GM23338 (cell line): ENCODE results near the gene RET. TPM values are rescaled to one million over a fixed set of nuclear protein-coding genes. Genes with fewer than 3 reads are reported as not detected.

Source experiments
- ATAC-seq: fragments of 200-7000 bp; cut with Tn5 transposase; 3 replicates; pipeline ENCODE4 v1.9.1; 2020
- DNase-seq: peaks from one replicate; pipeline ENCODE4 v3.0.0-alpha.2; 2015; ENCODE audit warnings: low spot score
- H2AFZ ChIP-seq: fragments of 200-600 bp; sonication (generic); 2 replicates; pipeline ENCODE4 v1.8.0; 2016; ENCODE audit warnings: antibody characterized with exemption, mild to moderate bottlenecking, moderate library complexity
- H3F3A ChIP-seq: fragments of 200-600 bp; sonication (generic); replicated peaks from 2 replicates; pipeline ENCODE4 v1.8.0; 2017; ENCODE audit warnings: antibody characterized with exemption, mixed run types, low read depth
- H3K27ac ChIP-seq: fragments of 200-600 bp; sonication (generic); 2 replicates; pipeline ENCODE4 v1.6.1; 2016; ENCODE audit warnings: low read depth
- H3K27me3 ChIP-seq: fragments of 200-600 bp; sonication (generic); 2 replicates; pipeline ENCODE4 v1.8.0; 2016; ENCODE audit warnings: mild to moderate bottlenecking, mixed run types, moderate library complexity; ENCODE audit not compliant: insufficient read depth
- H3K36me3 ChIP-seq: fragments of 200-600 bp; sonication (generic); 2 replicates; pipeline ENCODE4 v1.8.0; 2016; ENCODE audit warnings: mild to moderate bottlenecking; ENCODE audit not compliant: insufficient read depth
- H3K4me1 ChIP-seq: fragments of 200-600 bp; sonication (generic); 2 replicates; pipeline ENCODE4 v1.8.0; 2016; ENCODE audit warnings: mild to moderate bottlenecking, moderate library complexity; ENCODE audit not compliant: insufficient read depth
- H3K4me2 ChIP-seq: fragments of 200-600 bp; sonication (generic); 2 replicates; pipeline ENCODE4 v1.7.1; 2017; ENCODE audit warnings: mixed run types
- H3K4me3 ChIP-seq: fragments of 200-600 bp; sonication (generic); 2 replicates; pipeline ENCODE4 v1.6.1; 2016; ENCODE audit warnings: mixed run types
- H3K79me2 ChIP-seq: fragments of 200-600 bp; sonication (generic); replicated peaks from 2 replicates; pipeline ENCODE4 v1.8.0; 2017; ENCODE audit warnings: mild to moderate bottlenecking; ENCODE audit not compliant: insufficient read depth
- H3K9me2 ChIP-seq: fragments of 200-600 bp; sonication (generic); 2 replicates; pipeline ENCODE4 v1.8.0; 2017; ENCODE audit not compliant: insufficient read depth
- H4K20me1 ChIP-seq: fragments of 200-600 bp; sonication (generic); replicated peaks from 2 replicates; pipeline ENCODE4 v1.8.0; 2017; ENCODE audit warnings: mild to moderate bottlenecking; ENCODE audit not compliant: insufficient read depth
- H3K27ac Mint-ChIP-seq: 2 replicates; pipeline ENCODE4 v1.8.0; 2020; ENCODE audit warnings: inconsistent platforms, mild to moderate bottlenecking, moderate library complexity, mixed read lengths
- H3K27me3 Mint-ChIP-seq: 3 replicates; pipeline ENCODE4 v1.8.0; 2022; ENCODE audit warnings: low read depth, mild to moderate bottlenecking, moderate library complexity, mixed read lengths, inconsistent platforms; ENCODE audit not compliant: insufficient read depth, poor library complexity
- H3K36me3 Mint-ChIP-seq: 3 replicates; pipeline ENCODE4 v1.8.0; 2021; ENCODE audit warnings: low read depth, mild to moderate bottlenecking, inconsistent platforms, moderate library complexity, mixed read lengths
- H3K4me1 Mint-ChIP-seq: 3 replicates; pipeline ENCODE4 v1.8.0; 2020; ENCODE audit warnings: mild to moderate bottlenecking, inconsistent platforms, mixed read lengths
- H3K4me3 Mint-ChIP-seq: 3 replicates; pipeline ENCODE4 v1.8.0; 2021; ENCODE audit warnings: moderate library complexity, mild to moderate bottlenecking, inconsistent platforms, mixed read lengths
- H3K9me3 Mint-ChIP-seq: 3 replicates; pipeline ENCODE4 v1.8.0; 2020; ENCODE audit warnings: moderate library complexity, mild to moderate bottlenecking, inconsistent platforms, mixed read lengths
- JUNB ChIP-seq: IDR thresholded peaks from one replicate; pipeline ENCODE4 v1.6.1; 2016; ENCODE audit warnings: antibody characterized with exemption; ENCODE audit not compliant: unreplicated experiment
- ZNF114 ChIP-seq: fragments of 250-450 bp; sonication (Bioruptor Pico); IDR thresholded peaks from 2 replicates; pipeline ENCODE4 v1.5.0; 2020; ENCODE audit warnings: mild to moderate bottlenecking, moderate library complexity
- ZNF331 ChIP-seq: fragments of 250-450 bp; sonication (Bioruptor Pico); IDR thresholded peaks from 2 replicates; pipeline ENCODE4 v1.5.0; 2020; ENCODE audit warnings: low read depth, mild to moderate bottlenecking, moderate library complexity
- polyA plus RNA-seq: library from polyadenylated mRNA; unstranded; fragments of >200 nt; fragmentation: Nextera tagmentation; extraction: Ambion mirVana; gene quantifications from 2 replicates; pipeline ENCODE4 v1.2.1, GENCODE V29; 2016
- total RNA-seq: library from RNA; depleted of rRNA; stranded (reverse); fragments of >200 nt; shearing (Covaris generic); gene quantifications from 2 replicates; pipeline ENCODE4 v1.2.3, GENCODE V29; 2014
- TF ChIP-seq, protein P1 (sequence below), 2 experiments: fragments of 200-600 bp in 1 of 2; sonication (generic) in 1 of 2; conservative IDR thresholded peaks; 2 replicates each; pipeline versions ENCODE4 v1.5.1 to v1.6.1; 2016 to 2017; ENCODE audit warnings: antibody characterized with exemption in 2 of 2, low read depth in 2 of 2, mild to moderate bottlenecking in 2 of 2, moderate library complexity in 1 of 2
- TF ChIP-seq, protein P2 (sequence below): IDR thresholded peaks from one replicate; pipeline ENCODE4 v1.6.1; 2018; ENCODE audit warnings: antibody characterized with exemption; ENCODE audit not compliant: unreplicated experiment

Gene RET
- total and polyA plus RNA-seq, 2 experiments from 2014 or later, result 5.5 to 9.8 TPM

DNA sequence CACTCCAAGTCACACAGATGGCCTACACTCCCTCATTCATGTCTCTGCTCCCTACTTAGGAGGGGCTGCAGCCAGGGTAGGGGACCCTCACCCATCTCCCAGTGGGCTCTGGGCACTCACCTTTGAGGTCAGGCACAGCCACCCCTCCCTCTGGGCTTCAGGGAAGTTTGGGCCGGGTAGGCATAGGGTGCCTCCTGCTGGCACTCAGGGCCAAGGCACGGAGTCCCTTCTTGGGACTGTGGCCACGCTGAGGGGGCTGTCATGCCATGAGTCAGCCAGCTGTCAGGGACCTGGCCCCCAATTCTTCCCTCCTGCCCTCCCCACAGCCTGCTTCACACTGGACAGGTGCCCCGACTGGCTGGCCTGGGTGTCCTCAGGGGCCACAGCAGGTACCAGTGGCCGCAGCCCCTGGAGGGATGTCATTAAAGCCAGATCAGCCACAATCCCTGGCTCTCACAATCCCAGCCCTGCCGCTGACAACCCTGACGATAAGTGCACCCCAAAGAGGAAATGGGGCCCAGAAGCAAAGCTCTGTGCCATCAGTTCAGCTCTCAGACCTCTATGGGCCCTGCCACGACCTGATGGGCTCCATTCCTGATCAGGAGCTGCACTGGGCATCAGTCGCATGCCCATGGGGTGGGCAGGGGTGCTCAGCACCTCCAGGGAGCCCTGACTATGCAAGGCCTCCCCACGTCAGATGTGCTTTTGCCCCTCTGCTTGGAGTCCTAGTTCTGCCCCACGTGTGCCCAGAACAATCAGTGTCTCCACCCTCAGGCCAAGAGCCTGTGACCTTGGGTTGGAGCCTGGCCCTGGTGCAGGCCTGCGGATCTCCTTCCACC is 34.1 kb upstream of the RET start:
- Mint-ChIP-seq H3K36me3 (no peaks in the 10 kb centered on the region), H3K9me3 (no peaks in the 10 kb centered on the region; the same call in 2 of the 3 replicates), H3K27me3 (peaks cover 7% of the 10 kb centered on the region), H3K4me3 (no peak overlapping the region), H3K27ac (no peak overlapping the region), H3K4me1 (peaks cover 16% of the 10 kb centered on the region)
- Histone ChIP-seq H3K36me3 (no peaks in the 10 kb centered on the region), H3K27ac (no peak overlapping the region), H3F3A (no peaks in the 10 kb centered on the region), H3K9me2 (no peaks in the 10 kb centered on the region), H3K27me3 (no peaks in the 10 kb centered on the region), H3K4me3 (no peak overlapping the region), H2AFZ (no peak overlapping the region), H3K4me1 (peaks cover 3% of the 10 kb centered on the region), H3K79me2 (no peaks in the 10 kb centered on the region), H4K20me1 (no peaks in the 10 kb centered on the region), H3K4me2 (no peak overlapping the region)
- DNase-seq (peak; percentile 54), ATAC-seq (peak; percentile 51)
- no peak for TF ChIP-seq ZNF331 (CRISPR knock-in tag)
- TF ChIP-seq, protein P1, sequence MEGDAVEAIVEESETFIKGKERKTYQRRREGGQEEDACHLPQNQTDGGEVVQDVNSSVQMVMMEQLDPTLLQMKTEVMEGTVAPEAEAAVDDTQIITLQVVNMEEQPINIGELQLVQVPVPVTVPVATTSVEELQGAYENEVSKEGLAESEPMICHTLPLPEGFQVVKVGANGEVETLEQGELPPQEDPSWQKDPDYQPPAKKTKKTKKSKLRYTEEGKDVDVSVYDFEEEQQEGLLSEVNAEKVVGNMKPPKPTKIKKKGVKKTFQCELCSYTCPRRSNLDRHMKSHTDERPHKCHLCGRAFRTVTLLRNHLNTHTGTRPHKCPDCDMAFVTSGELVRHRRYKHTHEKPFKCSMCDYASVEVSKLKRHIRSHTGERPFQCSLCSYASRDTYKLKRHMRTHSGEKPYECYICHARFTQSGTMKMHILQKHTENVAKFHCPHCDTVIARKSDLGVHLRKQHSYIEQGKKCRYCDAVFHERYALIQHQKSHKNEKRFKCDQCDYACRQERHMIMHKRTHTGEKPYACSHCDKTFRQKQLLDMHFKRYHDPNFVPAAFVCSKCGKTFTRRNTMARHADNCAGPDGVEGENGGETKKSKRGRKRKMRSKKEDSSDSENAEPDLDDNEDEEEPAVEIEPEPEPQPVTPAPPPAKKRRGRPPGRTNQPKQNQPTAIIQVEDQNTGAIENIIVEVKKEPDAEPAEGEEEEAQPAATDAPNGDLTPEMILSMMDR (conservative IDR thresholded peaks at IDR 0.05; ENCODE audit: low read depth in 2 of 2), result peak; percentile 52 to 85
- no peak for TF ChIP-seq ZNF114

DNA sequence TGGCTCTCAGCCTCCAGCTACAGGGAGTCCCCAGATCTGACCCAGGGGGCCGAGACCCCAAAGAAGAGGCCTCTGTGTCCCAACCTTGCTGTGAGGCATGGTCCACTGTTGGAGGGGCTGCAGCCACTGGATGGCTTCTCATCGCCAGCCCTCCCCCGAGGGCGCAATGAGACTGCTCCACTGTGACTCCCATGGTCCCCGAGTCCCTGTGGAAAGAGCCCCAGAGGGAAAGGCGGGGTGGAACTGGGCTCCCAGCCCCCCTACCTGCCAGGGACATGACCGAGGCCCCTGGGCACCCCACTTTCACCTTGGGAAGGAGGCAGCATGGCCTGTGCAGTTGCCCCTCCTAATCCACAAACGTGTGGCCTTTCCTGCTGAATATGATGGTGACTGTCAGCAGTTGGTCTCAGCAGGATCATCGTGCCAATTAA is 33.5 kb upstream of the RET start:
- no peak overlapping the region for H3K27ac Mint-ChIP-seq
- no peaks in the 10 kb centered on the region for H3F3A ChIP-seq
- no peak overlapping the region for H3K4me2 ChIP-seq
- no peak overlapping the region for H2AFZ ChIP-seq
- H3K4me3 Mint-ChIP-seq, result no peak overlapping the region
- H3K4me1 ChIP-seq, result peaks cover 3% of the 10 kb centered on the region
- no peaks in the 10 kb centered on the region for H3K27me3 ChIP-seq
- H3K27ac ChIP-seq, result no peak overlapping the region
- no peaks in the 10 kb centered on the region for H3K79me2 ChIP-seq
- no peak overlapping the region for H3K4me3 ChIP-seq
- no peaks in the 10 kb centered on the region for H3K36me3 ChIP-seq
- H3K9me3 Mint-ChIP-seq, result no peaks in the 10 kb centered on the region
- H3K27me3 Mint-ChIP-seq, result peaks cover 7% of the 10 kb centered on the region
- no peak for TF ChIP-seq JUNB
- TF ChIP-seq, protein P2, sequence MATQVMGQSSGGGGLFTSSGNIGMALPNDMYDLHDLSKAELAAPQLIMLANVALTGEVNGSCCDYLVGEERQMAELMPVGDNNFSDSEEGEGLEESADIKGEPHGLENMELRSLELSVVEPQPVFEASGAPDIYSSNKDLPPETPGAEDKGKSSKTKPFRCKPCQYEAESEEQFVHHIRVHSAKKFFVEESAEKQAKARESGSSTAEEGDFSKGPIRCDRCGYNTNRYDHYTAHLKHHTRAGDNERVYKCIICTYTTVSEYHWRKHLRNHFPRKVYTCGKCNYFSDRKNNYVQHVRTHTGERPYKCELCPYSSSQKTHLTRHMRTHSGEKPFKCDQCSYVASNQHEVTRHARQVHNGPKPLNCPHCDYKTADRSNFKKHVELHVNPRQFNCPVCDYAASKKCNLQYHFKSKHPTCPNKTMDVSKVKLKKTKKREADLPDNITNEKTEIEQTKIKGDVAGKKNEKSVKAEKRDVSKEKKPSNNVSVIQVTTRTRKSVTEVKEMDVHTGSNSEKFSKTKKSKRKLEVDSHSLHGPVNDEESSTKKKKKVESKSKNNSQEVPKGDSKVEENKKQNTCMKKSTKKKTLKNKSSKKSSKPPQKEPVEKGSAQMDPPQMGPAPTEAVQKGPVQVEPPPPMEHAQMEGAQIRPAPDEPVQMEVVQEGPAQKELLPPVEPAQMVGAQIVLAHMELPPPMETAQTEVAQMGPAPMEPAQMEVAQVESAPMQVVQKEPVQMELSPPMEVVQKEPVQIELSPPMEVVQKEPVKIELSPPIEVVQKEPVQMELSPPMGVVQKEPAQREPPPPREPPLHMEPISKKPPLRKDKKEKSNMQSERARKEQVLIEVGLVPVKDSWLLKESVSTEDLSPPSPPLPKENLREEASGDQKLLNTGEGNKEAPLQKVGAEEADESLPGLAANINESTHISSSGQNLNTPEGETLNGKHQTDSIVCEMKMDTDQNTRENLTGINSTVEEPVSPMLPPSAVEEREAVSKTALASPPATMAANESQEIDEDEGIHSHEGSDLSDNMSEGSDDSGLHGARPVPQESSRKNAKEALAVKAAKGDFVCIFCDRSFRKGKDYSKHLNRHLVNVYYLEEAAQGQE, result no peak
- peaks cover 16% of the 10 kb centered on the region for H3K4me1 Mint-ChIP-seq
- no peaks in the 10 kb centered on the region for H3K9me2 ChIP-seq
- ATAC-seq, result no peak
- H3K36me3 Mint-ChIP-seq, result no peaks in the 10 kb centered on the region
- DNase-seq, result no peak
- no peaks in the 10 kb centered on the region for H4K20me1 ChIP-seq
